ENCODE results near the gene CENPW. TPM values are rescaled to one million over a fixed set of nuclear protein-coding genes. Genes with fewer than 3 reads are reported as not detected.

Gene CENPW
- total and polyA plus RNA-seq, 8 donors = 0.93 to 2.9 (median 1.9) TPM

DNA sequence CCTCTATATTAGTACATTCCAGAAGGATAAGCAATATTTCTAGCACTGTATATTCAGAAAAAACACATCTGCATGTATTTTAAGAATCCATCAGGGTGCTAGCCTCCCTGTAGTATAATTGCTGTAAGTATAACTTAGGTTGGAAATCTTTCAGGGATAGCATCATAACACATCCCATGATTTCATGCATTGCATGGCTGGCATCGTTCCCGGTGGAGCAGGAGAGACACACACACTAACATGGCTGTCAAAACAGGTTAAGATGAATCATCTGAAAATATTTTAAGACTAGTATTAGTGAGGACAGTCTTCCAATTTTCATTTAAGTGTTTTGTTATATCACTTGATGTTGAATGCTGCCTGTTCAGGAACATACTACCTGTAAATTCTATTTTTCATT, 32.1 kb upstream of the CENPW start:
- DNase-seq (no peak), FAIRE-seq (no peak)

DNA sequence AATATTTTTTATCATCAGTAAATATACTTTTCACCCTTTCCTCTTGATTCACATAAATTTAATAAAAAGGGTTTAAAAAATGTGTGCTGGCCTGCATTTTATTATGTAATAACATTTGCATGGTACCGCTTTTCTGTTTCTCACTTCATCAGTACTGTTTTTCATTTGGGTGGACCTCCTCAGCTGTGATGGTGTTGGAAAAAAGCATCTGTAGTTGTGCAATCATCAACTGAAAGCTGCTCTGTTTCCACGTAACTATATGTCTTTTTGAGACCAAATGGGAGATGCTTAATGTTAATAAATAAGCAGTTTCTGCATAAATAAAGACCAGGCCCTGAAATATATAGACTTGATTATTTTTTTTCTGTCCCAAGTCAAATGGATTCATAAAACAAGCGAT, 31.6 kb upstream of the CENPW start:
- H3K27me3 ChIP-seq = no peaks in the 10 kb centered on the region
- DNase-seq (no peak), FAIRE-seq (no peak), ATAC-seq (no peak)
- no peaks in the 10 kb centered on the region for H3K36me3 ChIP-seq
- H3K9me3 ChIP-seq = no peaks in the 10 kb centered on the region
- WGBS, 2 donors = 76 to 86% methylated on average over 3 of the region's 3 CpGs
- H3K4me1 ChIP-seq = no peaks in the 10 kb centered on the region
- TF ChIP-seq, protein P1, sequence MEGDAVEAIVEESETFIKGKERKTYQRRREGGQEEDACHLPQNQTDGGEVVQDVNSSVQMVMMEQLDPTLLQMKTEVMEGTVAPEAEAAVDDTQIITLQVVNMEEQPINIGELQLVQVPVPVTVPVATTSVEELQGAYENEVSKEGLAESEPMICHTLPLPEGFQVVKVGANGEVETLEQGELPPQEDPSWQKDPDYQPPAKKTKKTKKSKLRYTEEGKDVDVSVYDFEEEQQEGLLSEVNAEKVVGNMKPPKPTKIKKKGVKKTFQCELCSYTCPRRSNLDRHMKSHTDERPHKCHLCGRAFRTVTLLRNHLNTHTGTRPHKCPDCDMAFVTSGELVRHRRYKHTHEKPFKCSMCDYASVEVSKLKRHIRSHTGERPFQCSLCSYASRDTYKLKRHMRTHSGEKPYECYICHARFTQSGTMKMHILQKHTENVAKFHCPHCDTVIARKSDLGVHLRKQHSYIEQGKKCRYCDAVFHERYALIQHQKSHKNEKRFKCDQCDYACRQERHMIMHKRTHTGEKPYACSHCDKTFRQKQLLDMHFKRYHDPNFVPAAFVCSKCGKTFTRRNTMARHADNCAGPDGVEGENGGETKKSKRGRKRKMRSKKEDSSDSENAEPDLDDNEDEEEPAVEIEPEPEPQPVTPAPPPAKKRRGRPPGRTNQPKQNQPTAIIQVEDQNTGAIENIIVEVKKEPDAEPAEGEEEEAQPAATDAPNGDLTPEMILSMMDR (IDR thresholded peaks at IDR 0.05) = no peak
- intact Hi-C loops (cut with DNase I) = no loop called here
- no peak overlapping the region for H3K4me3 ChIP-seq
- H3K27ac ChIP-seq = no peak overlapping the region

More for the DNA sequence above, 32.1 kb upstream of the CENPW start:
- no peaks in the 10 kb centered on the region for H3K27me3 ChIP-seq
- ATAC-seq = no peak
- 71 to 73% methylated on average over 2 of the region's 2 CpGs for WGBS, 2 donors
- TF ChIP-seq, protein P1 (IDR thresholded peaks at IDR 0.05) = no peak
- no peaks in the 10 kb centered on the region for H3K4me1 ChIP-seq
- no peaks in the 10 kb centered on the region for H3K9me3 ChIP-seq
- no peak overlapping the region for H3K4me3 ChIP-seq
- intact Hi-C loops (cut with DNase I) = no loop called here
- no peak overlapping the region for H3K27ac ChIP-seq
- H3K36me3 ChIP-seq = no peaks in the 10 kb centered on the region

DNA sequence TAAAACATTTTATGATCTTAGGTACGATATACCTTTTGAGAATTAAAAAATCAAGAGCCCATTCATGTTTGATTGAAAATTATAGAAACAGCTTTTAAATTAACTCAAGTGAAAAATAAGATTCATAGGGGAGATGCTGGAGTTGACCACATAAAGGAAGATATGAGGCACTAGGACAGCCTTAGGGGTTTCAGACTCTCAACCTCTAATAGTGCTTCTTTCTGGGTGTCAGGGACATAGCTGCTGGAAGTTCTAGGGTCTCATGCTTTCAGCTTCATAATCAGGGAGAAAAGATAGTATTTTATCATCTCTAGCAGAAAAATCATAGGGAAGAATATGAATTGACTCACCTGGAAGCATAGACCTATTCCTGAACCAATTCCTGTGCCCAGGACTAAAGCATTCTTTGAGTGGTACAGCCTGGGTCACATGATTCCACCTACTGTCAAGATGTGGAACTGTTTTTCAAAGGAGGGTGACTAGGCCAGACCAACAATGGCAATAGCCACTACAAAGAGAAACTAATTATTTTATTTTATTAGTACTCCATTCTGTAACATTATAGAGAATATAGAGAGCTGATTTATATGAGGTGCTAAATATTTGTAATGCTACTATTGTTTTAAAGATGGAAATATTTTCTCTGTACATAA, 27.8 kb upstream of the CENPW start:
- TF ChIP-seq, protein P1 (IDR thresholded peaks at IDR 0.05) = no peak
- no peaks in the 10 kb centered on the region for H3K9me3 ChIP-seq
- no peaks in the 10 kb centered on the region for H3K27me3 ChIP-seq
- H3K36me3 ChIP-seq = no peaks in the 10 kb centered on the region
- intact Hi-C loops (cut with DNase I) = no loop called here
- H3K4me3 ChIP-seq = no peak overlapping the region
- no peak overlapping the region for H3K27ac ChIP-seq
- ATAC-seq (no peak), FAIRE-seq (no peak), DNase-seq (no peak)
- no peaks in the 10 kb centered on the region for H3K4me1 ChIP-seq
- WGBS, 2 donors = 83 to 86% methylated on average over 1 of the region's 1 CpG

DNA sequence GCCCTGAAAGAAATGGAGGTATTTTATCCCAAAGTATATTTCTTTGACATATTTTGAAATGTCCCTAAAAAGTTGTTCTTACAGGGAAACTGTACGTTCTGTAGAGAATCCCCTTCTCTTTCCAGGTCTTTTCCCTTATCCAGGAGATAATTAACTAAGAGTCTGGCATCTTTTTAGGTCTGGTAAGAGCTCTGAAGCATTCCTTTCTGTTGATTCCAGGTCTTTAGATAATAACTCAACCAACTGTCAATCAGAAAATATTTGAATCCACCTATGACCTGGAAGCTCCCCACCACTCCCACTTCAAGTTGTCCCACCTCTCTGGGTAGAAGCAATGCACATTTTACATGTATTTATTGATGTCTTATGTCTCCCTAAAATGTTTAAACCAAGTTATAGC, 26.0 kb upstream of the CENPW start:
- H3K27me3 ChIP-seq = no peaks in the 10 kb centered on the region
- 36 to 53% methylated on average over 1 of the region's 1 CpG for WGBS, 2 donors
- no peaks in the 10 kb centered on the region for H3K9me3 ChIP-seq
- H3K4me3 ChIP-seq = no peak overlapping the region
- no peaks in the 10 kb centered on the region for H3K4me1 ChIP-seq
- DNase-seq (no peak), ATAC-seq (no peak), FAIRE-seq (no peak)
- intact Hi-C loops (cut with DNase I) = no loop called here
- no peaks in the 10 kb centered on the region for H3K36me3 ChIP-seq
- H3K27ac ChIP-seq = no peak overlapping the region
- TF ChIP-seq, protein P1 (IDR thresholded peaks at IDR 0.05) = no peak

DNA sequence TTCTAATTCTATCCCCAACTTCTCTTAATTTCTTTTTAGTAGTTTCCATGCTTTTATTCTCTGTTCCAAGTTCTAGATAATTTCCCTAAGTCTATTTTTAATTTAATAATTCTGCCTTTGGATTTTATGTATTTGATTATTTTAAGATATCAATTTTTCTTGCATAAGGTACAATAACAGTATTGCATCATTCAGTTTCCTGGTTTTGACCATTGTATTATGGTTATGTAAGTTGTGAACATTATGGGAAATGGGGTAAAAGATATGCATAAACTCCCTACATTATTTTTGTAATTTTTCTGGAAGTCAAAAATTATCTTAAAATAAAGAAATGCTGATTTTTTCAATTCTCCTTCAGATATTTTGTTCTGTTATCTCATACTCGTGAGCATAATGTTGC, 21.1 kb upstream of the CENPW start:
- no peak for FAIRE-seq
- H3K27ac ChIP-seq = no peak overlapping the region
- H3K4me1 ChIP-seq = no peaks in the 10 kb centered on the region
- no peaks in the 10 kb centered on the region for H3K36me3 ChIP-seq
- H3K4me3 ChIP-seq = no peak overlapping the region
- intact Hi-C loops (cut with DNase I) = no loop called here
- no peak for ATAC-seq
- H3K9me3 ChIP-seq = no peaks in the 10 kb centered on the region
- 67 to 76% methylated on average over 1 of the region's 1 CpG for WGBS, 2 donors
- TF ChIP-seq, protein P1 (IDR thresholded peaks at IDR 0.05) = no peak
- no peaks in the 10 kb centered on the region for H3K27me3 ChIP-seq
- DNase-seq = no peak

Data from pancreas (tissue), 10 donors.